Large intestine (tissue), 3 donors: ENCODE results near the gene CIB4. TPM values are rescaled to one million over a fixed set of nuclear protein-coding genes. Genes with fewer than 3 reads are reported as not detected.

ENCODE experiments used
- DNase-seq, 2 donors: peaks; one replicate each; pipeline versions ENCODE4 v3.0.0 to v3.0.0-alpha.2; 2013
- H3K27ac ChIP-seq: one replicate; pipeline ENCODE4 v1.5.1; 2013; ENCODE audit warnings: low read length
- H3K27me3 ChIP-seq: 2 replicates; pipeline ENCODE4 v1.6.1; 2013; ENCODE audit warnings: low read length; ENCODE audit not compliant: control insufficient read depth, insufficient read depth
- H3K36me3 ChIP-seq: 2 replicates; pipeline ENCODE4 v1.6.1; 2013; ENCODE audit warnings: low read length; ENCODE audit not compliant: control insufficient read depth, insufficient read depth
- H3K4me1 ChIP-seq: one replicate; pipeline ENCODE4 v1.6.1; 2013; ENCODE audit warnings: low read length; ENCODE audit not compliant: control insufficient read depth, insufficient read depth
- H3K4me3 ChIP-seq: one replicate; pipeline ENCODE4 v1.5.1; 2013; ENCODE audit warnings: low read length
- H3K9me3 ChIP-seq: one replicate; pipeline ENCODE4 v1.6.1; 2013; ENCODE audit warnings: mild to moderate bottlenecking, low read depth, low read length, moderate library complexity; ENCODE audit not compliant: control insufficient read depth
- WGBS: methylation state at CpG from one replicate; pipeline ENCODE4 v1.1.5; 2013; ENCODE audit warnings: low lambda C conversion rate; ENCODE audit not compliant: insufficient coverage; 5-methylcytosine and 5-hydroxymethylcytosine counted together
- polyA plus RNA-seq: library from polyadenylated mRNA; unstranded; fragments of 120-200 nt; gene quantifications from one replicate; pipeline ENCODE4 v1.2.1, GENCODE V29; 2013

CIB4 gene
- polyA plus RNA-seq, 1 donor: 0.21 TPM

DNA sequence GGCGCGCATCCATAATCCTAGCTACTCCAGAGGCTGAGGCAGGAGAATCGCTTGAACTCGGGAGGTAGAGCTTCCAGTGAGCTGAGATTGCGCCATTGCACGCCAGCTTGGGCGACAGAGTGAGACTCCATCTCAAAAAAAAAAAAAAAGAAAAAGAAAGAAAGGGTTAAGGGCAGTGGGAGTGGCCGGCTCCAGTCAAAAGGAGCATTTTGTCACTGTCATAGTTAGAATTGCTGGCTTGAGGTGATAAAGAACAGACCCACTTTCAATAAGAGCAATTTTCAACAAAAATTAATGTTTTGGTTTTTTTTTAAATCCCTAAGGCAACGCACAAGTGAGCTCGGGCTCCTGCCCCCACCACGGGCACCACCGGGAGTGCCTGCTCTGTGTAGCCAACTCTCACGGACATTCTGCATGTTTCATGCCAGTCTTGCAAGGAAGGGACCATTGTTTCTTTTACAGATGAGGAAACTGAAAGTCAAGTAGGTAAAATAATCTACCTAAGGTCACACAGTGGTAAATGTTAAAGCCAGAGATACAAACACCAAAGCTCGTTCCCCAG lies 8.5 kb downstream of the CIB4 start:
- Histone ChIP-seq H3K4me3 (no peak overlapping the region), H3K9me3 (no peaks in the 10 kb centered on the region), H3K36me3 (no peaks in the 10 kb centered on the region), H3K27me3 (no peaks in the 10 kb centered on the region), H3K27ac (no peak overlapping the region), H3K4me1 (peaks cover 3% of the 10 kb centered on the region)
- 60% methylated on average over 2 of the region's 14 CpGs for WGBS
- no peak for DNase-seq

DNA sequence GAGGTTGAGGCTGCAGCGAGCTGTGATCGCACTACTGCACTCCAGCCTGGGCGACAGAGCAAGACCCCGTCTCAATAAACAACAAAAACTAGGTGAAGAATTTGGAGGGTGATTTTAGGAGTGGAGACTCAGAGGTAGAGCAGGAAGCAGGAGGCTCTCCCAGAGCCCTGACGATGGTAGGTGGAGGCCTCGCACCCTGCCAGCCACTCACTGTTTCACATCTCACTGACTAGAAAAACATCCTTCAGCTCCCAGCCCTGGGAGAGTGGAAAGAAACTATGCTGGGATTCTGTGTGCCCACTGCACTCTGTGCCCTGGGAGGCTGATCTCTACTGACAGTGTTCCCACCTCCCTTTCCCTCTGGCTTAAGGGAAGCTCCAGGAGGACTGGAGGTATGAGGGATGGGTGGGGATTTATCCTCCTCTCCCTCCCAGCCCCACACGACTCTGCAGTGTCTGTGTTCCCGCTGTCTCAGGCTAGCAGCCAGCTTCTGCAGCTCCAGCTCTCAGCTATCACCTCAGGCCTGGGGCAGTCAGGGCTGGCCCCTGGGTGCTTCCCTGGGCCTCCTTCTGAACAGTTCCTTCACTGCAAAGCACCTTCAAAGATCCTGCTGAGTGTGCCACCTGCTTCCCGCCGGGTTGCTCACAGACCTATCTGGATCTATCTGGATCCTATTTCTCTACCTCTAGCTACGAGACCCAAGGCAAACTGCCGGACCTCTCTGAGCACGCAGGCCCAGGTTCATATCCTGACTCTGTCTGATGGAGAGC lies 9.6 kb downstream of the CIB4 start:
- DNase-seq: no peak
- no peaks in the 10 kb centered on the region for H3K27me3 ChIP-seq
- no peaks in the 10 kb centered on the region for H3K9me3 ChIP-seq
- H3K36me3 ChIP-seq: no peaks in the 10 kb centered on the region
- H3K27ac ChIP-seq: no peak overlapping the region
- H3K4me3 ChIP-seq: no peak overlapping the region
- WGBS: no CpG with 5 or more reads among the region's 13 CpGs
- peaks cover 3% of the 10 kb centered on the region for H3K4me1 ChIP-seq

DNA sequence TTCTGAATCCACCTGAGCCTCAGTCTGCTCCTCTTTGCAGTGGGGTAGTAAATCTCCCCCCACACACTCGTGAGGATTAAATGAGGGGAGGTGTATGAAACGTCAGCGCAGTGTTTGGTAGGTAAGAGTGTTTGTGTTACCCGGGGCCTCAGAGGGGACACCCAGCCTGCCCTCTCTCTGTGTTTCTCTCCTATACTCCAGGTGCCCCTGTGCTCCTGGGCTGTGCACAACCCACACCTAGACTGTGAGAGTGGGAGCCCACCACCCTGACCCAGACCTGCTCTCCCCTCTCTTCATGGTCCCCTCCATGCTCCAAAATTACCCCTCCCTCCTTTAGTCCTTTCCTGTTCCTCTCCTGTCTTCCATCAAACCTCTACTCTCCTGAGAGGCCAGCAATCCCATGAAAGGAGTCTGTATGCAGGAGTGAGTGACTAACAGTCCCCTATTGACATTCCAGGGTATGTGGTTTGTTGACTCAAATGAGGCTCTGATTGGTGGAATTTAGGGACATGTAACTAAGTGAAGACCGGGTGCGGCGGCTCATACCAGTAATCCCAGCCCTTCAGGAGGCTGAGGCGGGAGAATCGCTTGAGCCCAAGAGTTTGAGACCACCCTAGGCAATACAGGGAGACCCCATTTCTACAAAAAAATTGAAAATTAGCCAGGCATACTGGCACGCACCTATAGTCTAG lies 10.4 kb downstream of the CIB4 start:
- H3K27ac ChIP-seq: no peak overlapping the region
- H3K4me1 ChIP-seq: peaks cover 3% of the 10 kb centered on the region
- H3K36me3 ChIP-seq: no peaks in the 10 kb centered on the region
- no CpG with 5 or more reads among the region's 10 CpGs for WGBS
- H3K27me3 ChIP-seq: no peaks in the 10 kb centered on the region
- H3K4me3 ChIP-seq: no peak overlapping the region
- DNase-seq: no peak
- no peaks in the 10 kb centered on the region for H3K9me3 ChIP-seq

DNA sequence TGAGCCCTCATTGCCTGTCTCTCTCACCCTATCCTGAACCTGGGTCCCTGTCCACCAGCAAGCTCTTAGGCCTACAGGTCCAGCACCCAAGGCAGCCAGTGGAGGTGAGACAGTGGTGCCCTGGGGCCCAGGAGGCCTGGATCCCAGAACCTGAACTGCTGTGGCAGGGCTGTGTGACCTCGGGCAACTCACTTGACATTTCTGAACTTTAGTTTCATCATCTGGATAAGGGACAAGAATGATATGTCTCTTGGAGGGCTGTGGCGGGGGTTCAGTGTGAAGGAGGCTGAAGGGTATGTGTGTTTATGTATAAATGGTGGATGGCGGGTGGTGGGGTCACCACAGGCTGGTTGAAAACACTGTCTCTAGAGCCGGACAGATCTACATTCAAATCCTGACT lies 10.9 kb downstream of the CIB4 start:
- no peak overlapping the region for H3K4me3 ChIP-seq
- WGBS: no CpG with 5 or more reads among the region's 4 CpGs

DNA sequence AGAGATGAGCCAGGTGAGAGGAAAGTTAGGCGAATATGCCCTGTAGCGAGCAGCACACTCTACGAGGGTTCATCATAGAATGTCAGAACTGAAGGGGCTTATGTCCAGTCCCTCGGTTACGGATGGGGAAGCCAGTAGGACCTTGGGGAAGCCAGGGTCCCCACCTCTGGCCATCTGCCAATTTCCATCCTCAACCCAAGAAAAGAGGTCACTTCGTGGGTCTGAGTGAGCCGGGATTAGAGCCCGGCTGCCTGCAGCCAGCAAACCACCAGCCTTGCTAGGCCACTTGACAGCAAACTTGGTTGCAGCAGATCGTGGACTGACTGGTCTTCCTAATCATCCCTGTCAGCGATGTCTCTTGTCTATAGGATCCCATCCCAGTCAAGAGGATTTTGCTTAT lies 11.4 kb downstream of the CIB4 start:
- no peak overlapping the region for H3K27ac ChIP-seq
- WGBS: no CpG with 5 or more reads among the region's 10 CpGs
- H3K4me3 ChIP-seq: no peak overlapping the region
- no peaks in the 10 kb centered on the region for H3K36me3 ChIP-seq
- H3K4me1 ChIP-seq: peaks cover 3% of the 10 kb centered on the region
- no peaks in the 10 kb centered on the region for H3K9me3 ChIP-seq
- no peak for DNase-seq
- no peaks in the 10 kb centered on the region for H3K27me3 ChIP-seq

More for the DNA sequence above, 10.9 kb downstream of the CIB4 start:
- Histone ChIP-seq H3K27ac (no peak overlapping the region), H3K9me3 (no peaks in the 10 kb centered on the region), H3K36me3 (no peaks in the 10 kb centered on the region), H3K4me1 (peaks cover 3% of the 10 kb centered on the region), H3K27me3 (no peaks in the 10 kb centered on the region)
- DNase-seq: no peak

DNA sequence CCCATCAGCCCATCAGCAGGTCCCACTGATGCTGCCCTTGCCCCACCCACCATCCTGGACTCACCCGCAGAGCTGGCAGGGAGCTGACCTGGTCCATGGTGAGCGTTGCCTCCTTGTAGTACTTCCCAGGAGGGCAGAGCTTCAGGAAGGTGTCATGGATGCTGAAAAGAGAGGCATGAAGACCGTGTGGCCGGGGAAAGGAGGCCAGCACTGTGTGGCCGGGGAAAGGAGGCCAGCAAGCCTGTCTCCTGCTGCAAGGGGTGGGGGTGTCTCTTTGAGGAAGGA lies 11.9 kb downstream of the CIB4 start:
- WGBS: no CpG with 5 or more reads among the region's 5 CpGs
- H3K36me3 ChIP-seq: no peaks in the 10 kb centered on the region
- H3K9me3 ChIP-seq: no peaks in the 10 kb centered on the region
- H3K27me3 ChIP-seq: no peaks in the 10 kb centered on the region
- H3K4me1 ChIP-seq: peaks cover 3% of the 10 kb centered on the region
- H3K4me3 ChIP-seq: no peak overlapping the region
- no peak overlapping the region for H3K27ac ChIP-seq
- no peak for DNase-seq

DNA sequence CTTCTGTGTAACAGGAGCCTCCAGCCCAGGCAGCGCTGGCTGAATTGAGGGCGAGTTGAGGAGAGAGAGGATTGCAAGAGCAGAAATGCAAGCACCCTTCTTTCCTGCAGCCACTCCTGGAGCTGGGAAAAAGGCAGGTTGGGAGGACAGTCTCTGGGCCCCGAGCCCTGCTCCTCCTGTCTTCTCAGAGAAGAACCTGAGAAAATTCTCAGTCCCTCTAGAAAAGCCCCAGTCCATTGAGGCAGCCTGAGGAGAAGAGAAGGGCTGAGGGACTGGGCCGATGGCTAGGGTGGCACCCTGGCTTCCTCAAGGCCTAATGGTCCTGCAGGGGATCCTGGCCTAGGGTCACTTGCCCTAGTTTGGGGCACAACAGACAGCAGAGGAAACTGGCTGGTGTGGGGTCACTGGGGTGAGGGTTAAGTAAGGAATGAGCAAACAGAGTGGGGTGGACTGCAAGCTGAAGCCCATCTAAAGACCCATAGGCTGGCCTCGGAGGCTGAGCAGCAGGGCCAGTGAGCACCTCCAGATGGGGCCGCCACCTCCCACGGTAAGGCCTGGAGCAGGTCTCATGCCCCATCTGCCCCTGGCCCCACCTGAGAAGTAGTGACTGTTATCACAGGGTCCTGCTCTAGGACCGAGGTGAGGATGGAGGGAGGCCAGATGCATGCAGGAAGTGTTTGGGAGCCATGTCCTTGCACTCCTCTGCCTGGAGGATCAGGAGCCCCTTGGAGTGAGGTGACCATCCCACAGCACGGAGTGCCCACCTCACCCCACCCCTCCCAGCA lies 12.4 kb downstream of the CIB4 start:
- Histone ChIP-seq H3K4me3 (no peak overlapping the region), H3K9me3 (no peaks in the 10 kb centered on the region), H3K27ac (no peak overlapping the region), H3K27me3 (no peaks in the 10 kb centered on the region), H3K4me1 (peaks cover 6% of the 10 kb centered on the region), H3K36me3 (no peaks in the 10 kb centered on the region)
- no peak for DNase-seq
- no CpG with 5 or more reads among the region's 9 CpGs for WGBS

DNA sequence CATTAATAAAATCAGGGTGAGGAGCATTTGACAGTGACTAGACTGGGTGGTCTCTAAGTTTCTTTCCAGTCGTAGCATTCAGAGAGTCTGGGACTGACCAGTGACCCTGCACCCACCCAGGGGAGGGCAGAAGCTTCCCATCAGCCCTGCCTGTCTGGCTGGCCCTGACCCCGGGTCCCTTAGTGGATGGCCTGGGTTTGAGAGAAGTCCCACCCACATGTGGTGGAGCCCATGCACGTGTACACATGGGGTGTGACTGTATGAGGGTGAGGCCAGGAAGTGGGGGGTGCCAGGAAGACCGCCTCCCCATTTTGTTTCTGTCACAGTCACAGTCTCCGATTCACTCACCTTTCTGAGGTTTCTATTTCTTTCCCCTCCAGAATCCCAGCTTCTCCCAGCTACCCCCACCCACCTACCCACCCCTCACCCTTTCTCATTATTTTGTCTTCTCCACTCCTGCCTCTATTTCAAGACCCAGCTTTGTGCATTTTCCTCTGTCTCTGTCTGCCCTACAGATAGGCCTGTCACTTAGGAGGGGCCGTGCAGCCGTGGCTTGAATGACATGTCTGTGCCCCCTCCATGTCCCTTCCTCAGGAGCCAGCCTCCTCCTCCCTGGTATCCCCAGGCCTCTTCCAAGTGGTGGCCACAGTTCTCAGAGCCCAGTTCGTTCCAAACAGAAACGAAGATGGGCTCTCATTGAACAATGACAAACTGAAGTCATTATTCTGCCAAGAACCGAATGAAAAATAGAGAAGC lies 13.6 kb downstream of the CIB4 start:
- Histone ChIP-seq H3K36me3 (no peaks in the 10 kb centered on the region), H3K4me3 (no peak overlapping the region)
- 40% methylated on average over 1 of the region's 10 CpGs for WGBS

DNA sequence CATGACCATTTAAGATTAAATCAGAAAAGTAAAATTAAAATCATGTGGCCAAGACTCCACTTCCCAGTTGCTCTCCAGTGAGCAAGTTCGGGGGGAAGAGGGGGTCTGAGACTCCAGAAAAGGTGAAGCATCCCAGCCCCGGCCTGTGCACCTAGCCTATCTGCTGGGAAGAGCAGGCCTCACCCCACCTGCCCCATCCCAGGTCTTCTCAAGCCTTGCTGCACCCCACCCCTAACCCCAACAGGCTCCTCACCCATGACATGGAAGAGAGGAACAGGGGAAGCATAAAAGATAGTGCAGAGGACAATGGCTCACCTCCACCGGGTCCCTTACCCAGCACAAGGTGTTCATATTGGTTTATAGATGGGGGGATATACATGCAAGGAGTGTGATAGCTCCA lies 14.6 kb downstream of the CIB4 start:
- Histone ChIP-seq H3K27me3 (peaks cover under 1% of the 10 kb centered on the region), H3K9me3 (peaks cover under 1% of the 10 kb centered on the region), H3K4me1 (peaks cover 6% of the 10 kb centered on the region), H3K4me3 (no peak overlapping the region), H3K36me3 (no peaks in the 10 kb centered on the region), H3K27ac (no peak overlapping the region)
- no CpG with 5 or more reads among the region's 3 CpGs for WGBS
- no peak for DNase-seq

More for the DNA sequence above, 13.6 kb downstream of the CIB4 start:
- Histone ChIP-seq H3K27ac (no peak overlapping the region), H3K27me3 (no peaks in the 10 kb centered on the region), H3K9me3 (no peaks in the 10 kb centered on the region), H3K4me1 (peaks cover 6% of the 10 kb centered on the region)
- DNase-seq: no peak
